ENCODE results near the gene IL1F10. TPM values are rescaled to one million over a fixed set of nuclear protein-coding genes. Genes with fewer than 3 reads are reported as not detected.

IL1F10 gene
- total RNA-seq, 1 donor from 2014 or later = not detected

DNA sequence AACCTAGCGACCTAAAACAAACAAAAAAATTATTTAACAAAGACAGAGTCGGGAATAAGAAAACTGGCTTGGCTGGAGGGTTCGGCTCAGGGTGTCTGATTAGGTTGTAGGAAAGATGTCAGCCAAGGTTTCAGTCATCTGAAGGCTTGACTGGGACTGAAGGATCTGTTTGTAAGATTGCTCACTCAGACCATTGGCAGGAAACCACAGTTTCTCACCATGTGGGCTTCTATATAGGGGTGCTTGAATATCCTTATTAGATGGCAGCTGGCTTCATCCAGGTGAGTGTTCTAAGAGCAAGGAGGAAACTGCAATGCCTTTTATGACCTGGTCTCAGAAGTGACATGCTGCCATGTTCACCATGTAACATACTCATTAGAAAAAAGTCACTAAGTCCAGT is 14.1 kb upstream of the IL1F10 start:
- TF ChIP-seq EZH2 (IDR thresholded peaks at IDR 0.05; ENCODE audit: insufficient read depth, low read length) = no peak
- TF ChIP-seq, protein P1, sequence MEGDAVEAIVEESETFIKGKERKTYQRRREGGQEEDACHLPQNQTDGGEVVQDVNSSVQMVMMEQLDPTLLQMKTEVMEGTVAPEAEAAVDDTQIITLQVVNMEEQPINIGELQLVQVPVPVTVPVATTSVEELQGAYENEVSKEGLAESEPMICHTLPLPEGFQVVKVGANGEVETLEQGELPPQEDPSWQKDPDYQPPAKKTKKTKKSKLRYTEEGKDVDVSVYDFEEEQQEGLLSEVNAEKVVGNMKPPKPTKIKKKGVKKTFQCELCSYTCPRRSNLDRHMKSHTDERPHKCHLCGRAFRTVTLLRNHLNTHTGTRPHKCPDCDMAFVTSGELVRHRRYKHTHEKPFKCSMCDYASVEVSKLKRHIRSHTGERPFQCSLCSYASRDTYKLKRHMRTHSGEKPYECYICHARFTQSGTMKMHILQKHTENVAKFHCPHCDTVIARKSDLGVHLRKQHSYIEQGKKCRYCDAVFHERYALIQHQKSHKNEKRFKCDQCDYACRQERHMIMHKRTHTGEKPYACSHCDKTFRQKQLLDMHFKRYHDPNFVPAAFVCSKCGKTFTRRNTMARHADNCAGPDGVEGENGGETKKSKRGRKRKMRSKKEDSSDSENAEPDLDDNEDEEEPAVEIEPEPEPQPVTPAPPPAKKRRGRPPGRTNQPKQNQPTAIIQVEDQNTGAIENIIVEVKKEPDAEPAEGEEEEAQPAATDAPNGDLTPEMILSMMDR (IDR thresholded peaks at IDR 0.05; ENCODE audit: insufficient read depth, low read depth, low read length) = no peak
- H3K27me3 Mint-ChIP-seq (ENCODE audit: low read depth, unreplicated experiment) = peaks cover 33% of the 10 kb centered on the region
- Histone ChIP-seq H3K27me3 (ENCODE audit: insufficient read depth, low read length) (peaks cover 5% of the 10 kb centered on the region), H3K9ac (ENCODE audit: low read length) (no peak overlapping the region), H3K36me3 (ENCODE audit: insufficient read depth, low read length) (no peaks in the 10 kb centered on the region), H2AFZ (ENCODE audit: low read depth, low read length) (no peak overlapping the region), H3K4me3 (ENCODE audit: insufficient read depth, low read depth, low read length) (no peak overlapping the region), H3K4me2 (ENCODE audit: low read length) (no peak overlapping the region), H3K9me3 (ENCODE audit: insufficient read depth, low read depth, low read length) (no peaks in the 10 kb centered on the region), H4K20me1 (ENCODE audit: insufficient read depth, low read length) (no peaks in the 10 kb centered on the region), H3K79me2 (ENCODE audit: insufficient read depth, low read length) (no peaks in the 10 kb centered on the region), H3K4me1 (ENCODE audit: insufficient read depth, low read length) (no peaks in the 10 kb centered on the region), H3K27ac (ENCODE audit: low read depth, low read length) (no peak overlapping the region)
- peaks cover 23% of the 10 kb centered on the region for H3K9me3 Mint-ChIP-seq (ENCODE audit: unreplicated experiment)
- FAIRE-seq (no peak), DNase-seq (ENCODE audit: low read depth) (no peak)
- no peaks in the 10 kb centered on the region for H3K4me1 Mint-ChIP-seq (ENCODE audit: low read depth, unreplicated experiment)
- no peaks in the 10 kb centered on the region for H3K36me3 Mint-ChIP-seq (ENCODE audit: low read depth, unreplicated experiment)
- H3K27ac Mint-ChIP-seq (ENCODE audit: unreplicated experiment) = no peak overlapping the region
- H3K4me3 Mint-ChIP-seq (ENCODE audit: unreplicated experiment) = no peak overlapping the region

DNA sequence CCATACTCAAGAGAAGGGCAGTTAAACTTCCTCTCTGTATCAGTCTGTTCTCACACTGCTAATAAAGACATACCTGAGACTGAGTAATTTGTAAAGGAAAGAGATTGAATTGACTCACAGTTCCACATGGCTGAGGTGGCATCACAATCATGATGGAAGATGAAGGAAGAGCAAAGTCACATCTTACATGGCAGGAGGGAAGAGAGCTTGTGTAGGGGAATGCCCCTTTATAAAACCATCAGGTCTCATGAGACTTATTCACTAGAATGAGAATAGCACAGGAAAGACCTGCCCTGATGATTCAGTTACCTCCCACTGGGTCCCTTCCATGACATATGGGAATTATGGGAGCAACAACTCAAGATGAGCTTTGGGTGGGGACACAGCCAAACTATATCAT is 13.7 kb upstream of the IL1F10 start:
- Histone ChIP-seq H2AFZ (ENCODE audit: low read depth, low read length) (no peak overlapping the region), H3K4me2 (ENCODE audit: low read length) (no peak overlapping the region), H3K9me3 (ENCODE audit: insufficient read depth, low read depth, low read length) (no peaks in the 10 kb centered on the region), H3K9ac (ENCODE audit: low read length) (no peak overlapping the region), H3K27me3 (ENCODE audit: insufficient read depth, low read length) (peaks cover 5% of the 10 kb centered on the region), H4K20me1 (ENCODE audit: insufficient read depth, low read length) (no peaks in the 10 kb centered on the region), H3K4me1 (ENCODE audit: insufficient read depth, low read length) (no peaks in the 10 kb centered on the region), H3K36me3 (ENCODE audit: insufficient read depth, low read length) (no peaks in the 10 kb centered on the region), H3K4me3 (ENCODE audit: insufficient read depth, low read depth, low read length) (no peak overlapping the region), H3K27ac (ENCODE audit: low read depth, low read length) (no peak overlapping the region), H3K79me2 (ENCODE audit: insufficient read depth, low read length) (no peaks in the 10 kb centered on the region)
- FAIRE-seq (no peak), DNase-seq (ENCODE audit: low read depth) (no peak)
- no peak overlapping the region for H3K27ac Mint-ChIP-seq (ENCODE audit: unreplicated experiment)
- peaks cover 23% of the 10 kb centered on the region for H3K9me3 Mint-ChIP-seq (ENCODE audit: unreplicated experiment)
- peaks cover 33% of the 10 kb centered on the region for H3K27me3 Mint-ChIP-seq (ENCODE audit: low read depth, unreplicated experiment)
- no peaks in the 10 kb centered on the region for H3K4me1 Mint-ChIP-seq (ENCODE audit: low read depth, unreplicated experiment)
- H3K4me3 Mint-ChIP-seq (ENCODE audit: unreplicated experiment) = no peak overlapping the region
- TF ChIP-seq EZH2 (IDR thresholded peaks at IDR 0.05; ENCODE audit: insufficient read depth, low read length) = no peak
- TF ChIP-seq, protein P1 (IDR thresholded peaks at IDR 0.05; ENCODE audit: insufficient read depth, low read depth, low read length) = no peak
- no peaks in the 10 kb centered on the region for H3K36me3 Mint-ChIP-seq (ENCODE audit: low read depth, unreplicated experiment)

DNA sequence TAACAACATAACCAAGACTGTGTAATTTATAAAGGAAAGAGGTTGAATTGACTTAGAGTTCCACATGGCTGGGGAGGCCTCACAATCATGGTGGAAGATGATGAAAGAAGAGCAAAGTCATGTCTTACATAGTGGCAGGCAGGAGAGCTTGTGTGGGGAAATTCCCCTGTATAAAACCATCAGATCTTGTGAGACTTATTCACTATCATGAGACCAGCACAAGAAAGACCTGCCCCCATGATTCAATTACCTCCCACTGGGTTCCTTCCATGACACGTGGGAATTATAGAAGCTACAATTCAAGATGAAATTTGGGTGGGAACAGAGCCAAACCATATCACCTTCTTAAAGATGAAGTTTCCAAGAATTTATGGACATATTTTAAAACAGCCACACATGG is 11.2 kb upstream of the IL1F10 start:
- Histone ChIP-seq H3K9me3 (ENCODE audit: insufficient read depth, low read depth, low read length) (no peaks in the 10 kb centered on the region), H3K4me3 (ENCODE audit: insufficient read depth, low read depth, low read length) (no peak overlapping the region), H2AFZ (ENCODE audit: low read depth, low read length) (no peak overlapping the region), H3K36me3 (ENCODE audit: insufficient read depth, low read length) (no peaks in the 10 kb centered on the region), H3K79me2 (ENCODE audit: insufficient read depth, low read length) (no peaks in the 10 kb centered on the region), H4K20me1 (ENCODE audit: insufficient read depth, low read length) (no peaks in the 10 kb centered on the region), H3K27ac (ENCODE audit: low read depth, low read length) (no peak overlapping the region), H3K9ac (ENCODE audit: low read length) (no peak overlapping the region), H3K4me2 (ENCODE audit: low read length) (no peak overlapping the region), H3K4me1 (ENCODE audit: insufficient read depth, low read length) (no peaks in the 10 kb centered on the region), H3K27me3 (ENCODE audit: insufficient read depth, low read length) (peaks cover 12% of the 10 kb centered on the region)
- H3K27me3 Mint-ChIP-seq (ENCODE audit: low read depth, unreplicated experiment) = peaks cover 38% of the 10 kb centered on the region
- no peaks in the 10 kb centered on the region for H3K36me3 Mint-ChIP-seq (ENCODE audit: low read depth, unreplicated experiment)
- H3K4me1 Mint-ChIP-seq (ENCODE audit: low read depth, unreplicated experiment) = no peaks in the 10 kb centered on the region
- TF ChIP-seq EZH2 (IDR thresholded peaks at IDR 0.05; ENCODE audit: insufficient read depth, low read length) = no peak
- TF ChIP-seq, protein P1 (IDR thresholded peaks at IDR 0.05; ENCODE audit: insufficient read depth, low read depth, low read length) = no peak
- H3K4me3 Mint-ChIP-seq (ENCODE audit: unreplicated experiment) = no peak overlapping the region
- DNase-seq (ENCODE audit: low read depth) (no peak), FAIRE-seq (no peak)
- H3K27ac Mint-ChIP-seq (ENCODE audit: unreplicated experiment) = no peak overlapping the region
- H3K9me3 Mint-ChIP-seq (ENCODE audit: unreplicated experiment) = peaks cover 23% of the 10 kb centered on the region
